ENCODE results near the gene PNMA6E. TPM values are rescaled to one million over a fixed set of nuclear protein-coding genes. Genes with fewer than 3 reads are reported as not detected.
"Not testable (repeated sequence)": the region's sequence is repeated elsewhere in the genome, so short reads cannot be mapped to it uniquely, and the experiment has no call there.

Gene PNMA6E
- total and polyA plus RNA-seq, 3 donors from 2014 or later = 9.7 to 24.2 (median 13.3) TPM

DNA sequence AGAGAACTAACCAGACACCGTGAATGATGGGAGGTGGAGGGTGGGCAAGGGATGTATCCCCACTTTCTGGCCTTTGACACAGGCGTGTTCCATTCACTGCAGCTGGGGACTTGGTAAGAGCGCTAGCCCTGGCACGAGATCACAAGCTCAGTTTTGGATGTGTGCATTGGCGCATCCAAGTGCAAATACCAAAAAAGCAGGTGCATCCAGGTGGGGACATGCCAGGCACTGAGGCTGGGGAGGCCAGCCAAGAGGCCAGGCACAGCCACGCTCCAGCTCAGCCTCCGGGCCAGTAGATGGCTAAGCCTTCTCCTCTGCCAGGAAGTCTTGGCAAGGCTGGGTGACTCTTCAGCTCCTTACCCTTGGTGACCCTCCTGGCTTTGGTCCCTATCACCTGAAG is 5.8 kb upstream of the PNMA6E start:
- H3K4me3 ChIP-seq = no peak overlapping the region
- H3K36me3 ChIP-seq (ENCODE audit: low read depth, missing control alignments) = no peaks in the 10 kb centered on the region
- H3K27me3 ChIP-seq = no peaks in the 10 kb centered on the region
- WGBS, 2 donors = 80 to 95% methylated on average over 4 of the region's 7 CpGs
- intact Hi-C loops (cut with DNase I; ENCODE audit: low total_unique reads) = no loop called here
- no peaks in the 10 kb centered on the region for H3K9me3 ChIP-seq
- DNase-seq = no peak
- H3K27ac ChIP-seq = no peak overlapping the region
- TF ChIP-seq POLR2A (IDR thresholded peaks at IDR 0.05) = no peak
- TF ChIP-seq, protein P1, sequence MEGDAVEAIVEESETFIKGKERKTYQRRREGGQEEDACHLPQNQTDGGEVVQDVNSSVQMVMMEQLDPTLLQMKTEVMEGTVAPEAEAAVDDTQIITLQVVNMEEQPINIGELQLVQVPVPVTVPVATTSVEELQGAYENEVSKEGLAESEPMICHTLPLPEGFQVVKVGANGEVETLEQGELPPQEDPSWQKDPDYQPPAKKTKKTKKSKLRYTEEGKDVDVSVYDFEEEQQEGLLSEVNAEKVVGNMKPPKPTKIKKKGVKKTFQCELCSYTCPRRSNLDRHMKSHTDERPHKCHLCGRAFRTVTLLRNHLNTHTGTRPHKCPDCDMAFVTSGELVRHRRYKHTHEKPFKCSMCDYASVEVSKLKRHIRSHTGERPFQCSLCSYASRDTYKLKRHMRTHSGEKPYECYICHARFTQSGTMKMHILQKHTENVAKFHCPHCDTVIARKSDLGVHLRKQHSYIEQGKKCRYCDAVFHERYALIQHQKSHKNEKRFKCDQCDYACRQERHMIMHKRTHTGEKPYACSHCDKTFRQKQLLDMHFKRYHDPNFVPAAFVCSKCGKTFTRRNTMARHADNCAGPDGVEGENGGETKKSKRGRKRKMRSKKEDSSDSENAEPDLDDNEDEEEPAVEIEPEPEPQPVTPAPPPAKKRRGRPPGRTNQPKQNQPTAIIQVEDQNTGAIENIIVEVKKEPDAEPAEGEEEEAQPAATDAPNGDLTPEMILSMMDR (IDR thresholded peaks at IDR 0.05) = no peak
- H3K4me1 ChIP-seq = no peaks in the 10 kb centered on the region

DNA sequence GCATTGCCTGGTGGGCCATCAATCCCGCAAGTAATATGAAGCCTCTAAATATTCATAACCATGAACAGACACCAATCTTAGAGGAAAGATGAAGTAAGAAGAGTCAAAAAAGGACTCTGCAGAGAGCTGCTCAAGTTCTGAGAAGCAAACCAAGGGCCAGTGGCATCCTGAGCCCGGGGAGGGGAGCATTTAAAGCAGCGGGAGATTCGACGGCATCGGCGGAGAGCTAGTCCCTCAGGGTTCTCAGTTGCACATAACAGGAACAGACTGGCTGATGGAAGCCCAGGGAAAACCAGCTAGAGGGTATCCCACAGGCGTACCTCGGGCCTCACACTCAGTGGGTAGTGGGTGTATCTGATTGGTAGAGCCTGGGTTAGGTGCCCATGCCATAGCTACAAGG is 4.9 kb upstream of the PNMA6E start:
- no peaks in the 10 kb centered on the region for H3K27me3 ChIP-seq
- no peak overlapping the region for H3K27ac ChIP-seq
- TF ChIP-seq, protein P1 (IDR thresholded peaks at IDR 0.05) = no peak
- no peak for TF ChIP-seq POLR2A (IDR thresholded peaks at IDR 0.05)
- no peaks in the 10 kb centered on the region for H3K4me1 ChIP-seq
- 91 to 92% methylated on average over 8 to 9 of the region's 9 CpGs for WGBS, 2 donors
- intact Hi-C loops (cut with DNase I; ENCODE audit: low total_unique reads) = no loop called here
- DNase-seq = no peak
- H3K36me3 ChIP-seq (ENCODE audit: low read depth, missing control alignments) = no peaks in the 10 kb centered on the region
- H3K4me3 ChIP-seq = no peak overlapping the region
- no peaks in the 10 kb centered on the region for H3K9me3 ChIP-seq

DNA sequence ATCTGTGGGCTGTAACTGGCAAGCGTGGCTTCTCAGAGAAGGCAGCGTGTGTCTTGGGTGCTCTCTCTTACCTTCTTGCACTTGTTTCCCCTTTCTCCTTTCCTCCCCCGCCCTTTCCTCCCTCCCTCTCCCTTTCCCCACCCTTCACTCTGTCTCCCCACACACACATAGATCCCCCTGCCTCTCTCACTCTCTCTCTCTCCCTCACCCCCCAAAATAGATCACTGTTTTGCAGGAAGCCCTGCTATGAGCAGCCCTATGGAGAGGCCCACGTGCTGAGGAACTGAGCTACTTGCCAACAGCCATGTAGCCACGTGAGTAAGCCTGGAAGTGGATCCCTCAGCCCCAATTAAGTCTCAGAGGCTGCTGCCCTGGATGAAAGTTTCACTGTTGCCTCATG is 4.3 kb upstream of the PNMA6E start:
- WGBS, 2 donors = 47 to 65% methylated on average over 3 to 5 of the region's 5 CpGs
- intact Hi-C loops (cut with DNase I; ENCODE audit: low total_unique reads) = no loop called here
- no peaks in the 10 kb centered on the region for H3K36me3 ChIP-seq (ENCODE audit: low read depth, missing control alignments)
- TF ChIP-seq, protein P1 (IDR thresholded peaks at IDR 0.05) = no peak
- no peak for TF ChIP-seq POLR2A (IDR thresholded peaks at IDR 0.05)
- H3K27ac ChIP-seq = no peak overlapping the region
- H3K4me1 ChIP-seq = no peaks in the 10 kb centered on the region
- DNase-seq = no peak
- no peaks in the 10 kb centered on the region for H3K27me3 ChIP-seq
- H3K9me3 ChIP-seq = no peaks in the 10 kb centered on the region
- H3K4me3 ChIP-seq = no peak overlapping the region

DNA sequence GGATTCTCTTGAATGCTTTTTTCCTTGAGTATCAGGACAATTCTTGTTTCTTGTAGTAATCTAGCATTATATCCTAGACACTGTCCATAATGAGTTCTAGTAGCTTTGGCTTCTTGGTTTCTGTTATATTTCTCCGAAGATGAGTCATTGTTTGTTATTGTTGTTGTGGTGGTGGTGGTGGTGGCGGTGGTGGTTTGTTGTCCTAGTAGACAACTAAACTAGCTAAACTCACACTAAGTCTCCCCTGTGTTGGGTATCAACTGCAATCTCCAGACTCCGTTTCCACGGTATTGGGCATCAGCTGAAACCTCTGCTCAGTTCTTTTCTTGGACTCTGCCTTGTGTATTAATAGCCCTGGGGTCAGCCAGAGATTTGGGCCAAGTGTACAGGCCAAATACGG is 3.2 kb upstream of the PNMA6E start:
- H3K4me3 ChIP-seq; H3K27ac ChIP-seq; H3K27me3 ChIP-seq; H3K36me3 ChIP-seq (ENCODE audit: low read depth, missing control alignments); DNase-seq; H3K9me3 ChIP-seq; intact Hi-C loops (cut with DNase I; ENCODE audit: low total_unique reads); H3K4me1 ChIP-seq: not testable (repeated sequence)
- WGBS, 2 donors = 78 to 83% methylated on average over 2 to 5 of the region's 5 CpGs

DNA sequence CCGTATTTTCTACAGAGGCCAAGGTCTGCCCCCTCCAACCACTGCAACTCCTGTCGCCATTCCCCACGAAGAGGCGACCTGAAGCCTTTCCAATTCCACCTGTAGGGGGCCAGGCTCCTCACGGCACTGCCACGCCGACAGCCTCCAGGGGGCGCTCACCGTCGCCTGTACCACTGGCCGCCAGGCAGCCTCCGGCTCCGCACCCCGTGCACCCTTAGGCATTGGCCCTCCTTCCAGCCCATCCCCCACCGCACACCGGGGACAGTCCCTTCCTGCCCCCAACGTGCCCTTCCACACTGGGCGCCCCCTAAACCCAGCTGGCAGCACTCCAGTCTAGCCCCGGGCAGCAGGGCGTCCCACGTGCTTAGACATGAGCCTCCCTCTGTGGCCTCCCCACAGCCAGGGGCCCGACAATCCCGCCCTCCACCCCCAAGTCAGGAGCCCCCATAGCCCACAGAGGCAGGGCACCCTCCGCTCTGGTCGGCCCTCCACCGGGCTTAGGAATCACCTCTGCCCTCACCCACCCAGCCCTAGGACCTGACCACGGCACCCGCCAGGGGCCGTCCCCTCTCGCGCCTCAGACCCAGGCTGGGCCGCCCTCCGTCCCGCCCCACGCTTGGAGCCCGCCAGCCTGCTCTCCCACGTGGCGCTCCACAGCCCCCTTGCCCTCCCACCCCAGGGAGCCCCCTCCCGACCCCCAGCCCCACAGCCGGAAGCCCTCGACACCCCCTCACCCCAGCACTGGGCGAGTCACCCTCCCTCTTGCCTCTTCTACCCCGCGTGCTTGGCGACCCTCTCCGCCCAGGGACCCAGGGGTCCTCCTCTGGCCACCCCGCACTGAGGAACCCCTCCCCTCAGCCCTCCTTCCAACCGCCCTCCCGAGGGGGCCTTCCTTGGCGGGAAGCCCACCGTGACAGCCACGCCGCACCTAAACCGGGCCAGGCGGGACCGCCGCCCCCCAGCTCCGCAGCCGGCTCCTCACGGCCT is 711 bp downstream of the PNMA6E start:
- Histone ChIP-seq H3K9me3 (no peaks in the 10 kb centered on the region), H3K27me3 (no peaks in the 10 kb centered on the region), H3K4me3 (no peak overlapping the region), H3K27ac (no peak overlapping the region), H3K36me3 (ENCODE audit: low read depth, missing control alignments) (no peaks in the 10 kb centered on the region), H3K4me1 (no peaks in the 10 kb centered on the region)
- WGBS, 2 donors = 71 to 82% methylated on average over 23 to 52 of the region's 60 CpGs
- peak; percentile 46 for DNase-seq
- intact Hi-C loops (cut with DNase I; ENCODE audit: low total_unique reads) = no loop called here
- TF ChIP-seq POLR2A (IDR thresholded peaks at IDR 0.05) = no peak
- TF ChIP-seq, protein P1 (IDR thresholded peaks at IDR 0.05) = peak in 2 of 3 experiments; percentile 21 to 25
